KMS-11 (cell line): ENCODE results near the gene SLK.

Experiments used
- H2AFZ ChIP-seq: fragments of 200-600 bp; sonication (generic); 2 replicates; pipeline ENCODE4 v1.6.1; 2016; ENCODE audit warnings: antibody characterized with exemption, mixed run types, low read depth
- H3K27ac ChIP-seq: fragments of 200-600 bp; sonication (generic); 2 replicates; pipeline ENCODE4 v1.6.1; 2016; ENCODE audit warnings: mild to moderate bottlenecking, mixed run types
- H3K27me3 ChIP-seq: fragments of 200-600 bp; sonication (generic); 2 replicates; pipeline ENCODE4 v1.6.1; 2017; ENCODE audit warnings: mild to moderate bottlenecking, low read depth, mixed run types, moderate library complexity; ENCODE audit not compliant: insufficient read depth
- H3K36me3 ChIP-seq: fragments of 200-600 bp; sonication (generic); 2 replicates; pipeline ENCODE4 v1.6.1; 2017; ENCODE audit warnings: mild to moderate bottlenecking, mixed run types; ENCODE audit not compliant: insufficient read depth
- H3K4me1 ChIP-seq: fragments of 200-600 bp; sonication (generic); 2 replicates; pipeline ENCODE4 v1.6.1; 2016; ENCODE audit warnings: mild to moderate bottlenecking, low read depth, mixed run types; ENCODE audit not compliant: poor library complexity, severe bottlenecking
- H3K4me2 ChIP-seq: fragments of 200-600 bp; sonication (generic); 2 replicates; pipeline ENCODE4 v1.7.0; 2016; ENCODE audit warnings: mild to moderate bottlenecking, mixed run types
- H3K4me3 ChIP-seq: fragments of 200-600 bp; sonication (generic); IDR thresholded peaks from 2 replicates; pipeline ENCODE4 v1.6.1; 2017; ENCODE audit warnings: low read depth, low read length, mixed read lengths; ENCODE audit not compliant: insufficient read depth
- H3K79me2 ChIP-seq: fragments of 200-600 bp; sonication (generic); 2 replicates; pipeline ENCODE4 v1.6.1; 2016; ENCODE audit warnings: low read depth, mixed run types; ENCODE audit not compliant: insufficient read depth
- H3K9ac ChIP-seq: fragments of 200-600 bp; sonication (generic); 2 replicates; pipeline ENCODE4 v1.6.1; 2016; ENCODE audit warnings: mild to moderate bottlenecking, mixed run types
- H4K20me1 ChIP-seq: fragments of 200-600 bp; sonication (generic); 2 replicates; pipeline ENCODE4 v1.6.1; 2016; ENCODE audit warnings: mild to moderate bottlenecking, mixed run types; ENCODE audit not compliant: insufficient read depth
- TF ChIP-seq, protein P1 (sequence below): fragments of 200-600 bp; sonication (generic); conservative IDR thresholded peaks from 2 replicates; pipeline ENCODE4 v1.6.1; 2017; ENCODE audit warnings: low read depth, mild to moderate bottlenecking, antibody characterized with exemption, low read length, moderate library complexity, mixed read lengths

The SLK gene

DNA sequence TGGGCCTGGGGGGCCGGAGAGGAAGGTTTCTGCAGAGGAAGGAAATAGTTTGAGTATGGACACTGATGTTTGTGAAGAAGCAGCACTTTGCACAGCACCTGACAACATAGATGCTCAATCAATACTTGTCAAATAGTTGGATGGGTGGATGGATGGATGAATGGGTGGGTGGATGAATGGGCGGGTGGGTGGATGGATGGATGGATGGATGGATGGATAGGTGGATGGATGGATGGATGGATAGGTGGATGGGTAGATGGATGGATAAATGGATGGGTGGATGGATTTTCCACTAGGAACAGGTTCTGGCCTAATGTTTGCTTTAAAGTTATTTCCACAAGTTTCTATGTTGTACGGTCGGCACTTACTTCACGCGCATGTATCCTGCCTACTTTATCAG, 73.4 kb downstream of the SLK start:
- Histone ChIP-seq H4K20me1 (no peaks in the 10 kb centered on the region), H3K36me3 (no peaks in the 10 kb centered on the region), H3K27me3 (no peaks in the 10 kb centered on the region), H3K9ac (no peak overlapping the region), H3K4me1 (no peaks in the 10 kb centered on the region), H3K79me2 (no peaks in the 10 kb centered on the region), H3K4me3 (no peak overlapping the region), H3K4me2 (no peak overlapping the region), H2AFZ (no peak overlapping the region), H3K27ac (no peak overlapping the region)
- TF ChIP-seq, protein P1, sequence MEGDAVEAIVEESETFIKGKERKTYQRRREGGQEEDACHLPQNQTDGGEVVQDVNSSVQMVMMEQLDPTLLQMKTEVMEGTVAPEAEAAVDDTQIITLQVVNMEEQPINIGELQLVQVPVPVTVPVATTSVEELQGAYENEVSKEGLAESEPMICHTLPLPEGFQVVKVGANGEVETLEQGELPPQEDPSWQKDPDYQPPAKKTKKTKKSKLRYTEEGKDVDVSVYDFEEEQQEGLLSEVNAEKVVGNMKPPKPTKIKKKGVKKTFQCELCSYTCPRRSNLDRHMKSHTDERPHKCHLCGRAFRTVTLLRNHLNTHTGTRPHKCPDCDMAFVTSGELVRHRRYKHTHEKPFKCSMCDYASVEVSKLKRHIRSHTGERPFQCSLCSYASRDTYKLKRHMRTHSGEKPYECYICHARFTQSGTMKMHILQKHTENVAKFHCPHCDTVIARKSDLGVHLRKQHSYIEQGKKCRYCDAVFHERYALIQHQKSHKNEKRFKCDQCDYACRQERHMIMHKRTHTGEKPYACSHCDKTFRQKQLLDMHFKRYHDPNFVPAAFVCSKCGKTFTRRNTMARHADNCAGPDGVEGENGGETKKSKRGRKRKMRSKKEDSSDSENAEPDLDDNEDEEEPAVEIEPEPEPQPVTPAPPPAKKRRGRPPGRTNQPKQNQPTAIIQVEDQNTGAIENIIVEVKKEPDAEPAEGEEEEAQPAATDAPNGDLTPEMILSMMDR: no peak

DNA sequence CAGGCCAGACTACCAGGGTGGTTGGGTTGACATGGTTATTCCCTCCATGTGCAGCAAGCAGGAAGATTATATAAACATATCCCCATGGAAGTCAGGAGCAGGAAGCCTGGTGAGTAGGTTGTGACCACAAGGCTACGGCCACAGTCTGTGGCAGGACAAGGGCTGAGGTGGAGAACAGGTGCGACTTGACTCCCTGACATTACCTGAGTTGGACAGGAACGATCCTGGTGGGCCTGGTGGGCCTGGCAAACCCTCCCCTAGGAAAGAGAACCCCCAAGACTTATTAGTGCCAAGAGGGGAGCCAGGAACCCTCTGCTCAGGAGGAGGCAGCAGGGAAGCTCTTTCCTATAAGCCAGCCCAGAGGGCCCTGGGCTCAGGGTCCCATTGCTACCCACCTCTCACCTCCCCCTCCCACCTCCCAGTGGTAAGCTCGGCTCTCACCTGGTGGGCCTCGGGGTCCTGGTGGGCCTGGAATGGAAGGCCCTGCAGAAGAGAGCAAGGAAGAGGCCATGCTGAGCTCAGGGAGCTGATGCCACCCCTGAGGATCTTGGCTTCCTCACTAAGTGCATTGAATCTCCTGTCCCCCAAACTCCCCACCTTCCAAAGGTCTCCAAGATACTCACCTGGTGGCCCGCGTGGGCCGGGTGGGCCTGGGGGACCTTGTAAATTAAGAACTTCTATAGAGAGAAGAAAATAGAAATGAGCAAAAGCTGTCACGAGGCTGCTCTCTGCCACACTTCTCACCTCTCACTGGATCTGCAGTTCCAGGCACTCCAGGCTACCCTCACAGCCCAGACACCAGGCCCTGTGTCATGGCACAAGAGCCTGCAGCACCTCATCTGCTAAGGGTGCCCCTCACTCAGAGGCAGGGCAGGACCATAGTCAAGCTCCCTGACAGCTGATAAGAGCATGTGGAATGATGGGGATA, 74.2 kb downstream of the SLK start:
- TF ChIP-seq, protein P1: no peak
- H2AFZ ChIP-seq: no peak overlapping the region
- no peaks in the 10 kb centered on the region for H3K36me3 ChIP-seq
- H3K9ac ChIP-seq: no peak overlapping the region
- H4K20me1 ChIP-seq: no peaks in the 10 kb centered on the region
- H3K27me3 ChIP-seq: no peaks in the 10 kb centered on the region
- H3K4me3 ChIP-seq: no peak overlapping the region
- H3K4me1 ChIP-seq: no peaks in the 10 kb centered on the region
- no peak overlapping the region for H3K4me2 ChIP-seq
- H3K79me2 ChIP-seq: no peaks in the 10 kb centered on the region
- H3K27ac ChIP-seq: no peak overlapping the region

DNA sequence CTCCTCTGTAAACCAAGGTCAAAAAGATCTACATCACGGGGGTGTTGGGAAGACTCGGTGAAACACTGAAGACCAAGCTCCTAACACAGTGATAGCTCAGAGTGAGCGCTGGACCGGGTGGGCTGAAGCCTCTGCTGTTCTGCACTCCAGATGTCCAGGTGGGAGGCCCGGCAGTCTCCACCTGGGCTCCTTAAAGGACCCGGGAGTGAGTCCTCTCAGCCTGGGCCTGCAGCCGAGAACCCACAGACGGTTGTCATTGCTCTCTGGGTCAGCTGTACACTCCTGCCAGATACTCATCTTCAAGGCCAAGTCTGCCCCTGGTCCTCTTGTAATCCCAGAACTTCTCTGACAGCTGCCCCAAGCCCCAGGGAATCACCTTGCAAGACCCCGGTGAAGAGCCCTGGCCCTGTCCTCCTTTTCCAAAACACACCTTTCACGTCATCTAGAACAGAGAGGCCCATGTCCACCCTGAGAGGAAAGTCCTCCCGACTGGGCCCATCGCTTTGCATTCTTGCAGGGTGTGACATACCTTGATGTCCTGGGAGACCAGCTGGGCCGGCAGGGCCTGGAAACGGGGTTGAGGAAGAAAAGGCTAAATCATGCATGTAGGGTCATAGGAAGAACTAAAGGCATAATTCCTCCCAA, 75.1 kb downstream of the SLK start:
- Histone ChIP-seq H3K27ac (no peak overlapping the region), H3K4me3 (no peak overlapping the region), H3K4me1 (no peaks in the 10 kb centered on the region), H2AFZ (no peak overlapping the region), H3K27me3 (no peaks in the 10 kb centered on the region), H3K36me3 (no peaks in the 10 kb centered on the region), H3K79me2 (no peaks in the 10 kb centered on the region), H3K4me2 (no peak overlapping the region), H4K20me1 (no peaks in the 10 kb centered on the region), H3K9ac (no peak overlapping the region)
- TF ChIP-seq, protein P1: no peak

DNA sequence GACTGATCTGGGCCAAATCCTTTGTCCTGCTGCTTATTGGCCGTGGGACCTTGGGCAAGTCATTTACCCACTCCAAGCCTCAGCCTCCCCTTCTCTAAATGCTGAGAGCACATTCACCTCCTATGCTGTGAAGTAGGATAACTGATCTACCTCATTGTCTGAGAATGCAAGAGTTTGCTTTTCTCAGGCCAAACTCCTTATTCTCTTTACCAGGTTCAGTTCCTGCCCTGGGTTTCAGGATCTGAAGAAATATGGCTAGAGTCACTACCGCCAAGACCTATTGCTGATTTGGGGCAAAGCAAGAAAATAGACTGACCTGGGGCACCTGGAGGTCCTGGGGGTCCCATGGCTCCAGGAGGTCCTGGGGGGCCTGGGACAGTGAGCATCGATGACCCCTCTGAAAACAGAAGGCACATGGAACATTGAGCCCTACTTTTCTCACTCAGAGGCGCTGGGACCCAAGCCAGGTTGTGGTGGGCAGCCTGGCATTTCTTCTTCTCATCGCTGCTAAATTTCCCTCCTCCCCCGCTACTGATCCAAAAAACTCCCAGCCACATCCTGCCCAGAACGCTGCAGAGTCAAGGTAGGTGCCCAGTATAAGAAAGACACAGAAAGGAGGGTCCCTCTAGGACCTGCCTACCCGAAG, 76.4 kb downstream of the SLK start:
- no peak overlapping the region for H2AFZ ChIP-seq
- no peak overlapping the region for H3K9ac ChIP-seq
- H3K27ac ChIP-seq: no peak overlapping the region
- no peak overlapping the region for H3K4me2 ChIP-seq
- H3K36me3 ChIP-seq: no peaks in the 10 kb centered on the region
- TF ChIP-seq, protein P1: no peak
- no peaks in the 10 kb centered on the region for H3K79me2 ChIP-seq
- H3K27me3 ChIP-seq: no peaks in the 10 kb centered on the region
- no peaks in the 10 kb centered on the region for H3K4me1 ChIP-seq
- no peaks in the 10 kb centered on the region for H4K20me1 ChIP-seq
- H3K4me3 ChIP-seq: no peak overlapping the region
